ENCODE measurements around the gene PTGES.

The PTGES gene

DNA sequence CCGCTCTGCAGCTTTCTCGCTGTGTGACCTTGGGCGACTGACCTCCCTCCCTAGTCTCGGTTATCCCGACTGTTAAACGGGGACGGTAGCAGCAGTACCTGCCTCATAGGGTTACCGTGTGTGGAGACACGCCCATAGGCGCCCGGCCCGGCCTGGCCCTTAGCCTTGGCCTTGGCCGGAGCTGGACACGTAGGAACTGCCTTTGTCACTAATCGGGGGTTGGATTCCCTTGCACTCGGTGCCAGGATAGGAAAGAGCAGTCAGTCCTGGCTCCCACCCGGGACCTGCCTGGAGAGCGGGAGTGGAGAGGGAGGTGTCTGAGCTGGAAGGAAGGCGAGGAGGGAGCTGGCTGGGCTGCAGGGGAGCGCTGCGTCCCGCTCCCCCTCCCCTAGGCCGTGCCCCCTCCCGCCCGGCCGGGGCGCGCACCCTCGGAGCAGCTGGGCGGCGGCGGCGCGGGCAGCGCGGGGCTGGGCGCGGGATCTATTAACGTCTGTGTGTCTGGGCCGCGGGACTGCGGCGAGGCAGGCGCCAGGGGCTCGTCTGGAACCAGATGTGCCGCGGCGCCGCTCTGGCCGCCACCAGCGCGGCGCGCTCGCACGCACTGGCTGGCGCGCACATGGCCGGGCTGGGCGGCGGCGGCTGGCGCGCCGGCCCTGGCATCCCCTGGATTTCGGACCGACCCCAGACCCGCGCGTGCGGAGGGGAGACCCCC lies 55.7 kb downstream of the PTGES start:
- H3K4me3 ChIP-seq, result peak overlapping the region; percentile 78
- no peak for TF ChIP-seq CTCF (IDR thresholded peaks at IDR 0.05)
- DNase-seq (ENCODE audit: low spot score), result peak; percentile 85
- peak overlapping the region; percentile 92 to 95 for H3K27ac ChIP-seq

- Histone ChIP-seq H3K27ac (peak overlapping the region; percentile 78 to 92), H3K4me3 (no peak overlapping the region)
- DNase-seq (ENCODE audit: low spot score), result no peak
- no peak for TF ChIP-seq CTCF (IDR thresholded peaks at IDR 0.05)
Measured at GRCh38 chr9:129695870-129696269, 57.0 kb downstream of the PTGES start.

DNA sequence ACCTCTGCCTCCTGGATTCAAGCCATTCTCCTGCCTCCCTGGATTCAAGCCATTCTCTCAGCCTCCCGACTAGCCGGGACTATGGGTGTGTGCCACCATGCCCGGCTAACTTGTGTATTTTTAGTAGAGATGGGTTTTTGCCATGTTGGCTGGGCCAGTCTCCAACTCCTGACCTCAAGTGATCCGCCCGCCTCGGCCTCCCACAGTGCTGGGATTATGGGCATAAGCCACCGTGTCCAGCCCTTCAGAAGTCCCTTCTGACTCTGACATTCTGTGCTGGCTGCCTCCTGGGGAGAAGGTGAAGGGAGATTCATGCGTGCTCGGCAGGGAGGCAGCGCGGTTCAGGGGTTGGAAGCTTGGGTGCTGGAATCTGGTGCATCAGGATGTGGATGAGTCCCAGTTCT lies 58.6 kb downstream of the PTGES start:
- Histone ChIP-seq H3K27ac (peak overlapping the region; percentile 78 to 92), H3K4me3 (no peak overlapping the region)
- no peak for DNase-seq (ENCODE audit: low spot score)
- TF ChIP-seq CTCF (IDR thresholded peaks at IDR 0.05), result no peak

DNA sequence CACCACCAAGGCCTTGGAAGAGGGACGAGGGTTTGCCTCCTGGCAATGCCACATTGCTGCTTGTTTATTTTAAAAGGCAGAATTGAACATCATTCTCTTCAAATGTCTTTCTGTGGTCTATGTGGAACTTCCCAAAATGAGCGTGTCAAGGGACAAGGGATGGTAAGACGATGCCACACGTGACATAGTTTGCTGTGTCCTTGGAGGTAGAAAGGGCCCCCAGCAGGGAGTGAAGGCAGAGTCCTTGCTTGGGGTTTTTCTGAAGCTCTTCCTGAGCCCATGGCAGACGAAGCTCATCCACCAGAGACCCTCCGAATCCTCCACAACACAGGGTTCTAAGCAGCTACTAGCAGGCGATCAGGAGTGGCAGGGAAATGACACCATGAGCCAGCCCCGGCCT lies 59.1 kb downstream of the PTGES start:
- DNase-seq (ENCODE audit: low spot score), result no peak
- no peak for TF ChIP-seq CTCF (IDR thresholded peaks at IDR 0.05)
- no peak overlapping the region for H3K4me3 ChIP-seq
- peak overlapping the region; percentile 78 to 92 for H3K27ac ChIP-seq

GRCh38 chr9:129692534-129692933 lies 60.3 kb downstream of the PTGES start:
- Histone ChIP-seq H3K4me3 (no peak overlapping the region), H3K27ac (no peak overlapping the region)
- no peak for TF ChIP-seq CTCF (IDR thresholded peaks at IDR 0.05)
- DNase-seq (ENCODE audit: low spot score), result no peak

All from coronary artery (tissue), 2 donors.